ENCODE measurements around the gene PLRG1. TPM values are rescaled to one million over a fixed set of nuclear protein-coding genes. Genes with fewer than 3 reads are reported as not detected.

The PLRG1 gene
- total RNA-seq, 1 experiment from 2014 or later, result 72.5 TPM

DNA sequence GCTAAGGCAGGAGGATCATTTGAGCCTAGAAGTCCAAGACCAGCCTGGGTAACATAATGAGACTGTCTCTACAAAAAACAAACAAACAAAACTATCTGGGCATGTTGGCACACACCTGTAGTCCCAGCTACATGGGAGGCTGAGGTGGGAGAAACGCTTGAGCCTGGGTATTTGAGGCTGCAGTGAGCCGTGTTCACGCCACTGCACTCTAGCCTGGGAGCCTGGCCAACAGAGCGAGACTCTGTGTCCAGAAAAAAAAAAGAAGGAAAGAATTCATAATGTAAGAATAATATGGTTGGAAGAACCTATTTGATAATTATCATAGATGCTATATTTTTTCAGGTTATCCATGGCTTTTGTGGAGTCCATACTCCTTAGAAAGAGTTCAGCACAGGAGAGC, 32.6 kb downstream of the PLRG1 start:
- intact Hi-C loops (cut with micrococcal nuclease; ENCODE audit: unreplicated experiment), result no loop called here
- no peaks in the 10 kb centered on the region for H3K36me3 Mint-ChIP-seq (ENCODE audit: insufficient read depth, unreplicated experiment)
- no peak for TF ChIP-seq CTCF (IDR thresholded peaks at IDR 0.05; ENCODE audit: unreplicated experiment)
- H3K4me3 Mint-ChIP-seq (ENCODE audit: low read depth, unreplicated experiment), result no peak overlapping the region
- no TSS peak for BruUV-seq (replicated peaks)
- H3K4me1 Mint-ChIP-seq (ENCODE audit: low read depth, unreplicated experiment), result no peaks in the 10 kb centered on the region
- H3K27me3 Mint-ChIP-seq (ENCODE audit: unreplicated experiment), result no peaks in the 10 kb centered on the region
- CTCF ChIA-PET, result interaction anchor here (0.7 kb wide), 1 partner anchor 54 kb away, joined by 4 read pairs; no protein-coding TSS in a partner anchor
- no peak overlapping the region for H3K27ac Mint-ChIP-seq (ENCODE audit: unreplicated experiment)
- no peaks in the 10 kb centered on the region for H3K9me3 Mint-ChIP-seq (ENCODE audit: low read depth, unreplicated experiment)
- no peak for DNase-seq

DNA sequence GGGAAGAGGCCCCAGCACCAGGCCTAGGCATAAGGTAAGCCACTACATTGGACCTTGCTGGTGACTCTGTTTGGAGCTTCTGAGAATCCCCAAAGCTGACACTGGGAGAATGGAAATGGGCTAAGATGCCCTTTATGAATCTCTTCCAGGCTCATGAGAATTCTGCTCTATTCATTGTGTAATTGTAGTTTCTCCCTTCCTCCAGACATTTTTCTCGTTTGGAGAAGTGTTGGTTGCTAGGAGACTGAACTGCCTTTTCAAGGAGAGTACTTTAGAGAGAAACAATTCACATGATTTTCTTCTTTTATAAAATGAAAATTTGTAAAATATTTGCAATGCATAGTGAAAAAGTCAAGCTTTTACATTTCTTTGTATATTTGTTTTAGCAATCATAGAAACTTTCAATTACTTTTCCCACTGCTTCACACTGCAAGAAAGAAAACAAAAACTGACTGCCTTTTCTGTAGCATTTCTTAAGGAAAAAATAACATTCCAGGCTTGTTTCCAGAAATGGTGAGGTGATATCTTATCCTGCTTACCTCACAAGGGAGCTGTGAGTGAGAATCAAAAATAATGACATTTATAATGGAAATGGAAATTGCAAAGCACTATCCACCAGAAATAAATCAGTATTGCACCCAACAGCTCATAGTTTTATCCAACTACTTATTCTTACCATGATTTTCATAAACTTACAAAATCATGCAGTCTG, 33.7 kb downstream of the PLRG1 start:
- Mint-ChIP-seq H3K9me3 (ENCODE audit: low read depth, unreplicated experiment) (no peaks in the 10 kb centered on the region), H3K27me3 (ENCODE audit: unreplicated experiment) (no peaks in the 10 kb centered on the region), H3K36me3 (ENCODE audit: insufficient read depth, unreplicated experiment) (no peaks in the 10 kb centered on the region), H3K27ac (ENCODE audit: unreplicated experiment) (no peak overlapping the region), H3K4me3 (ENCODE audit: low read depth, unreplicated experiment) (no peak overlapping the region), H3K4me1 (ENCODE audit: low read depth, unreplicated experiment) (no peaks in the 10 kb centered on the region)
- no peak for DNase-seq
- TF ChIP-seq CTCF (IDR thresholded peaks at IDR 0.05; ENCODE audit: unreplicated experiment), result no peak
- CTCF ChIA-PET, result no interaction called here
- BruUV-seq (replicated peaks), result no TSS peak
- intact Hi-C loops (cut with micrococcal nuclease; ENCODE audit: unreplicated experiment), result no loop called here

DNA sequence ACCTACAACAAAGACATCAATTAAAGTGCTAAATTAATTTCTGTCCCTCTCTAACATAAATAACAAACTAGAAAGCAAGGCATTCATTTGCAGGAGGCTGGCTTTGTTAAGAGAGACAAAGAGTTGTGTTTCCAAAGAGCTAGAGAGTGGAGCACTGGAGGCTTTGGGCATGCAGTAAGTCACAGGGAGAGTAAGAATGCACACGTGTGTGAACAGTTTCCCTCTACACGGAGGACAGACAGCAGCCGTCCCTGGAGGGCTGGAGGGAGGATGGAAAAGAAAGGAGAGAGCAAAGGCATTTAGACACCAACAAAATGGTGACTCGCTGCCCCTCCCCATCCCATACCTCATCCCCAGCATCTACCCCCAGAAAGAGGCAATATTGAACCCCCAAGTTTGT, 38.2 kb downstream of the PLRG1 start:
- CTCF ChIA-PET, result no interaction called here
- H3K36me3 Mint-ChIP-seq (ENCODE audit: insufficient read depth, unreplicated experiment), result peaks cover 5% of the 10 kb centered on the region
- H3K4me1 Mint-ChIP-seq (ENCODE audit: low read depth, unreplicated experiment), result peaks cover 17% of the 10 kb centered on the region
- intact Hi-C loops (cut with micrococcal nuclease; ENCODE audit: unreplicated experiment), result no loop called here
- TF ChIP-seq CTCF (IDR thresholded peaks at IDR 0.05; ENCODE audit: unreplicated experiment), result no peak
- DNase-seq, result no peak
- no peaks in the 10 kb centered on the region for H3K27me3 Mint-ChIP-seq (ENCODE audit: unreplicated experiment)
- no peaks in the 10 kb centered on the region for H3K9me3 Mint-ChIP-seq (ENCODE audit: low read depth, unreplicated experiment)
- no peak overlapping the region for H3K27ac Mint-ChIP-seq (ENCODE audit: unreplicated experiment)
- no peak overlapping the region for H3K4me3 Mint-ChIP-seq (ENCODE audit: low read depth, unreplicated experiment)
- BruUV-seq (replicated peaks), result no TSS peak

GRCh38 chr4:154511548-154511947, 38.7 kb downstream of the PLRG1 start:
- H3K9me3 Mint-ChIP-seq (ENCODE audit: low read depth, unreplicated experiment), result no peaks in the 10 kb centered on the region
- H3K36me3 Mint-ChIP-seq (ENCODE audit: insufficient read depth, unreplicated experiment), result peaks cover 7% of the 10 kb centered on the region
- DNase-seq, result no peak
- H3K27me3 Mint-ChIP-seq (ENCODE audit: unreplicated experiment), result no peaks in the 10 kb centered on the region
- intact Hi-C loops (cut with micrococcal nuclease; ENCODE audit: unreplicated experiment), result no loop called here
- H3K4me1 Mint-ChIP-seq (ENCODE audit: low read depth, unreplicated experiment), result peaks cover 21% of the 10 kb centered on the region
- CTCF ChIA-PET, result no interaction called here
- H3K27ac Mint-ChIP-seq (ENCODE audit: unreplicated experiment), result no peak overlapping the region
- no peak for TF ChIP-seq CTCF (IDR thresholded peaks at IDR 0.05; ENCODE audit: unreplicated experiment)
- no peak overlapping the region for H3K4me3 Mint-ChIP-seq (ENCODE audit: low read depth, unreplicated experiment)
- no TSS peak for BruUV-seq (replicated peaks)

Measured in Calu3 (cell line).